Stimulated activated CD4-positive, alpha-beta T cell treated with anti-CD3 and anti-CD28 coated beads, Interleukin-12 subunit alpha, Interleukin-12 subunit beta, amount 100 ng/mL, for 24 hours (primary cell): Measurements from ENCODE around the gene ZDHHC12.

Experiments
- DNase-seq, 2 experiments: peaks; one replicate each; pipeline ENCODE4 v3.0.0-alpha.2; 2020; ENCODE audit warnings: low read depth in 2 of 2

ZDHHC12 gene

GRCh38 chr9:128687453-128687852, 36.5 kb downstream of the ZDHHC12 start:
- no peak for DNase-seq

- no peak for DNase-seq
These were observed 38.1 kb downstream of the ZDHHC12 start for GRCh38 chr9:128685636-128686489.

- peak; percentile 48 to 79 for DNase-seq
These were observed 39.4 kb downstream of the ZDHHC12 start for GRCh38 chr9:128684325-128685199.

- DNase-seq, result no peak
These were observed 39.9 kb downstream of the ZDHHC12 start for GRCh38 chr9:128684065-128684324.

GRCh38 chr9:128683340-128684064, 40.4 kb downstream of the ZDHHC12 start:
- peak in 1 of 2 experiments; percentile 34 for DNase-seq

- DNase-seq, result no peak
These were observed 46.1 kb downstream of the ZDHHC12 start for GRCh38 chr9:128677794-128678193.

- DNase-seq, result no peak
These were observed 48.5 kb downstream of the ZDHHC12 start for GRCh38 chr9:128675382-128675781.
